Measurements from ENCODE around the gene SH3TC1. TPM values are rescaled to one million over a fixed set of nuclear protein-coding genes. Genes with fewer than 3 reads are reported as not detected.

Gene SH3TC1
- polyA plus RNA-seq, 2 of the 4 experiments (the other 2 are of a cell fraction) = 2.8 to 7.4 TPM

DNA sequence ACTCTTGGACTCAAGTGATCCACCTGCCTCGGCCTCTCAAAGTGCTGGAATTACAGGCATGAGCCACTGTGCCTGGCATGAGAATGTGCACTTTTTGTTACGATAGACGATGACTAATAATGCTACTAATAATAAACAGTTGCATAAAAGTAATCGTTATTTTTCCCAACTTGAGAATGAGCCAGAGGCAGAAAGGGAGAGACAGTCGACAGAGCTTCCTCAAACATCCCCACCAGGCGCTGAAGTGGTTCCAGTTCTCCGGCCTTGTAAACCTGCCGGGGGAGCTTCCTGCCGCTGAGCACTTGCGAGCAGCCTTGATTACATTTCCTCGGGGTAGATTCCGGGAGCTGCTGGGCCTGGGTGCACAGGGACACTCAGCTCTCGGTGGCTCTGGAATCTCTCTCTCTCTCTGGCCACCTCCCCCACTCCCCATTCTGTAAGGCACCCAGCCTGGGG is 61.6 kb downstream of the SH3TC1 start:
- TF ChIP-seq FOSL2 (IDR thresholded peaks at IDR 0.05) (no peak), FOSL2 (CRISPR knock-in tag; IDR thresholded peaks at IDR 0.05) (peak; percentile 48; the same call in 1 of the 2 replicates), EP300 (IDR thresholded peaks at IDR 0.05) (no peak), CEBPB (IDR thresholded peaks at IDR 0.05) (0 out of 4 replicates have a peak, but pooled peaks of 1 of the 2 experiments have one; percentile 15), SREBF2 (IDR thresholded peaks at IDR 0.05) (no peak), CHD2 (IDR thresholded peaks at IDR 0.05; ENCODE audit: low read length, partially characterized antibody) (no peak), EHMT2 (IDR thresholded peaks at IDR 0.05; ENCODE audit: low read depth) (no peak)
- ATAC-seq = peak in 1 of 2 experiments; percentile 56; a peak in 3 of 6 replicates
- peaks cover 19% of the 10 kb centered on the region; the same call in 2 of the 3 replicates for H3K4me1 ChIP-seq
- ChIA-PET CTCF (interaction anchor here (0.9 kb wide), 1 partner anchor 142 kb away, joined by 4 read pairs; no protein-coding TSS in a partner anchor), POLR2A (no interaction called here)
- H3K27ac ChIP-seq = peak overlapping the region; percentile 62 to 75; a peak in 5 of 6 replicates
- no peak overlapping the region for H3K4me3 ChIP-seq
- peak overlapping the region; percentile 33; the same call in 1 of the 3 replicates for H3K4me2 ChIP-seq
- peak in 1 of 2 experiments; percentile 52 for DNase-seq (ENCODE audit: low read depth in 1 of 2, low spot score in 1 of 2)
- no peaks in the 10 kb centered on the region for H3K9me3 ChIP-seq
- WGBS (ENCODE audit: missing lambda C conversion rate) = 8% methylated on average over 11 of the region's 13 CpGs
- FAIRE-seq = no peak

DNA sequence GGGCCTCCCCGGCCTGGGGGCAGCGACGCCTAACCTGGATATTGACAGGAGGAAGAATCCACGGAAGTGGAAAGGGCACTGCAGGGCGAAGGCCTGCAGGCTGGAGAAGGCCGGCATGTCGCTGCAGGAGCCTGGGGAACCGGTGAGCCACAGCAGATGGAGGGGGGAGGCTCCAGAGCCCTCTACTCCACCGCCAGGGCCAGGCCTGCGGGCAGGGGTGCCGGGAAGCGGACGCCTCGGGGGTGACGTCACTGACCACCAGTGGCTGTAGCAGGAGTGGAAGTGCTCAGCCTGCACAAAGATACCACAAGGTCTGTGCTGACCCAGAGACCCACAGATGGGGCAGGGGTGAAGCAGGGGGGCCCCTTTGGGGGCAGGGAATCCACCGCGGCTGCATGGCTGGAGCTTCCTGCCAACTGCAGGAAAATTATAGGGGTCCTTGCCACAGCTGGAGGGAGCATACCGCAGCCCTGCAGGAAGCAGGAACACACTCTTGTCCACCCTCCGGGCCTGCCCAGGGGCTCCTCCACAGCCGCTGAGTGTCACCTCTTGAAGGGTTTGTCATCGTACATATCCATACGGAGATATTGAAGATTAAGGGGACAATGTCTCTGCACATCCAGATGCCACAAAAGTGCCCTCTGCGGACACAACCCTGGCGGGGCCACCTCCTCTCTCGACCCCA is 62.9 kb downstream of the SH3TC1 start:
- TF ChIP-seq TFCP2L1 (CRISPR knock-in tag; IDR thresholded peaks at IDR 0.05) (no peak), CBX8 (IDR thresholded peaks at IDR 0.05) (no peak), HOXA7 (CRISPR knock-in tag; IDR thresholded peaks at IDR 0.05) (no peak), HOXB5 (CRISPR knock-in tag; IDR thresholded peaks at IDR 0.05) (no peak)
- TF ChIP-seq, protein P1, sequence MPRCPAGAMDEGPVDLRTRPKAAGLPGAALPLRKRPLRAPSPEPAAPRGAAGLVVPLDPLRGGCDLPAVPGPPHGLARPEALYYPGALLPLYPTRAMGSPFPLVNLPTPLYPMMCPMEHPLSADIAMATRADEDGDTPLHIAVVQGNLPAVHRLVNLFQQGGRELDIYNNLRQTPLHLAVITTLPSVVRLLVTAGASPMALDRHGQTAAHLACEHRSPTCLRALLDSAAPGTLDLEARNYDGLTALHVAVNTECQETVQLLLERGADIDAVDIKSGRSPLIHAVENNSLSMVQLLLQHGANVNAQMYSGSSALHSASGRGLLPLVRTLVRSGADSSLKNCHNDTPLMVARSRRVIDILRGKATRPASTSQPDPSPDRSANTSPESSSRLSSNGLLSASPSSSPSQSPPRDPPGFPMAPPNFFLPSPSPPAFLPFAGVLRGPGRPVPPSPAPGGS (IDR thresholded peaks at IDR 0.05) = no peak
- DNase-seq (ENCODE audit: low read depth in 1 of 2, low spot score in 1 of 2) (no peak), ATAC-seq (no peak), FAIRE-seq (no peak)
- no peaks in the 10 kb centered on the region for H3K9me3 ChIP-seq
- 93% methylated on average over 15 of the region's 25 CpGs for WGBS (ENCODE audit: missing lambda C conversion rate)
- ChIA-PET CTCF (no interaction called here), POLR2A (no interaction called here)
- no peak overlapping the region for H3K4me3 ChIP-seq
- H3K4me2 ChIP-seq = no peak overlapping the region
- peak overlapping the region in 1 of 2 experiments; percentile 75; a peak in 2 of 6 replicates for H3K27ac ChIP-seq
- peaks cover 22% of the 10 kb centered on the region; the same call in 2 of the 3 replicates for H3K4me1 ChIP-seq

- TF ChIP-seq CEBPB (IDR thresholded peaks at IDR 0.05) = no peak
- TF ChIP-seq POLR2AphosphoS2 (conservative IDR thresholded peaks at IDR 0.05; ENCODE audit: low read length) = no peak
- TF ChIP-seq FOSL2 (IDR thresholded peaks at IDR 0.05) = no peak
- no peak for TF ChIP-seq FOSL2 (CRISPR knock-in tag; IDR thresholded peaks at IDR 0.05)
- no peak for TF ChIP-seq HOXB5 (CRISPR knock-in tag; IDR thresholded peaks at IDR 0.05)
- TF ChIP-seq NR3C1 (IDR thresholded peaks at IDR 0.05) = no peak
- TF ChIP-seq ZC3H11A (IDR thresholded peaks at IDR 0.05) = no peak
- TF ChIP-seq NPAS2 (CRISPR knock-in tag; IDR thresholded peaks at IDR 0.05; ENCODE audit: borderline replicate concordance) = no peak
- no peak for TF ChIP-seq HEYL (CRISPR knock-in tag; IDR thresholded peaks at IDR 0.05)
- no peak for TF ChIP-seq SMC3 (IDR thresholded peaks at IDR 0.05)
- TF ChIP-seq KDM5A (IDR thresholded peaks at IDR 0.05) = no peak
- no peak for TF ChIP-seq TFCP2L1 (CRISPR knock-in tag; IDR thresholded peaks at IDR 0.05)
- no peak for TF ChIP-seq FOSB (CRISPR knock-in tag; IDR thresholded peaks at IDR 0.05)
- no peak for TF ChIP-seq RARB (CRISPR knock-in tag; IDR thresholded peaks at IDR 0.05)
- no peak for TF ChIP-seq GATA3 (IDR thresholded peaks at IDR 0.05; ENCODE audit: borderline replicate concordance)
- TF ChIP-seq HOXA7 (CRISPR knock-in tag; IDR thresholded peaks at IDR 0.05) = no peak
- no peak for TF ChIP-seq CBX2 (IDR thresholded peaks at IDR 0.05; ENCODE audit: borderline replicate concordance, low read depth)
- no peak for TF ChIP-seq ZSCAN20 (CRISPR knock-in tag; IDR thresholded peaks at IDR 0.05)
- no peak for TF ChIP-seq HOXB13 (CRISPR knock-in tag; IDR thresholded peaks at IDR 0.05; ENCODE audit: low read depth)
- no peak for TF ChIP-seq BHLHE40 (IDR thresholded peaks at IDR 0.05; ENCODE audit: low read depth, low read length)
- peak; percentile 11 to 28; a peak in 3 of 6 replicates for ATAC-seq
- no peak overlapping the region for H3K4me2 ChIP-seq
- H3K27ac ChIP-seq = peak overlapping the region in 1 of 2 experiments; percentile 65; a peak in 3 of 6 replicates
- ChIA-PET POLR2A (no interaction called here), CTCF (no interaction called here)
- peaks cover 28% of the 10 kb centered on the region; the same call in 2 of the 3 replicates for H3K4me1 ChIP-seq
- no peak overlapping the region for H3K4me3 ChIP-seq
- no peaks in the 10 kb centered on the region for H3K9me3 ChIP-seq
- no peak for FAIRE-seq
- DNase-seq (ENCODE audit: low read depth in 1 of 2, low spot score in 1 of 2) = no peak
- WGBS (ENCODE audit: missing lambda C conversion rate) = 40% methylated on average over 1 of the region's 23 CpGs
These were observed 63.7 kb downstream of the SH3TC1 start for GRCh38 chr4:8262637-8263322.
